AG04449 (cell line): ENCODE results near the gene HSD17B8.

Experiments
- CTCF ChIA-PET: fragments of 350-600 bp; formaldehyde crosslinking; extraction: SDS; loops from one replicate; lab custom pipeline; 2021; ENCODE audit warnings: antibody characterized with exemption; lab: Yijun Ruan, JAX
- POLR2A ChIA-PET: fragments of 400-600, 350-600 bp; formaldehyde crosslinking; extraction: SDS; loops from one replicate; lab custom pipeline; 2020; ENCODE audit warnings: antibody characterized with exemption, inconsistent platforms; lab: Yijun Ruan, JAX
- DNase-seq: peaks from one replicate; pipeline ENCODE4 v3.0.0-alpha.2; 2010; ENCODE audit warnings: low read depth, low spot score
- H3K4me3 ChIP-seq: 2 replicates; pipeline ENCODE4 v1.5.1; 2011; ENCODE audit warnings: low read depth, mild to moderate bottlenecking, control low read depth, low read length
- TF ChIP-seq, protein P1 (sequence below): IDR thresholded peaks from one replicate; pipeline ENCODE4 v1.5.1; 2011; ENCODE audit warnings: mild to moderate bottlenecking, moderate library complexity, low read length, control low read depth, inconsistent platforms; ENCODE audit not compliant: insufficient read depth; ENCODE audit errors: missing control alignments

Gene HSD17B8

DNA sequence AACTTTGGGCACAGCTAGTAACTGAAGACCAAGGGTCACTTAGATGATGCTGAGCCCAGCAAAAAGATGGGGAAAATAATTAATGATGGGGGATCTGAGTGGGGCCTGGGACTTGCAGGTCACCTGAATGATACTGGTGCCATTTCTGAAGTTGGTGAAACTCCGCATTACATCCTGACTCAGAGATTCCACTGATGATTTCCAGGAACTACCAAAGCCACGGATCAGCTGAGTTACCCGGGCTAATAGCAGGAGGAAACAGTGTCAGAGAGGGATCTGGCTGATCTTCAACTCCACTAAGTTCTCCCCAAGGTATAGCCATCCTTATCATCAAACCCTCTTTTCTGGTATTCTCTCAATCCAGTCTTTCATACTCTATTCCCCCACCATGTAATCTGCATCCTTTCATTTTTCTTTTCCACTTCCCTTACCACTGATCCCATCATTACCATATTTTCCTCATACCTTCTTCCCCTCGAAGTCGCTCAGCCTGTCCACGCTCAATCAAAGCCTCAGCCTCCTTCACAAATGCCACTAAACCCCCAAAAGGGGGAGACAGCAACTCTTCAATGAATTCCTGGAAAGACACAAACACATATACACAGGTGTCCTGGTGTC lies 47.0 kb downstream of the HSD17B8 start:
- ChIA-PET POLR2A (interaction anchor here (0.7 to 6.2 kb wide), 6 partner anchors 9 to 280 kb away, joined by 3 to 70 read pairs (median 12); partner anchors contain the start of genes B3GALT4, PFDN6, RING1 and RPS18), CTCF (interaction anchor here (1.1 to 5.3 kb wide), 7 partner anchors 9 to 103 kb away, joined by 3 to 36 read pairs (median 12); partner anchors contain the start of genes RING1, RPS18 and VPS52)
- H3K4me3 ChIP-seq = no peak overlapping the region
- TF ChIP-seq, protein P1, sequence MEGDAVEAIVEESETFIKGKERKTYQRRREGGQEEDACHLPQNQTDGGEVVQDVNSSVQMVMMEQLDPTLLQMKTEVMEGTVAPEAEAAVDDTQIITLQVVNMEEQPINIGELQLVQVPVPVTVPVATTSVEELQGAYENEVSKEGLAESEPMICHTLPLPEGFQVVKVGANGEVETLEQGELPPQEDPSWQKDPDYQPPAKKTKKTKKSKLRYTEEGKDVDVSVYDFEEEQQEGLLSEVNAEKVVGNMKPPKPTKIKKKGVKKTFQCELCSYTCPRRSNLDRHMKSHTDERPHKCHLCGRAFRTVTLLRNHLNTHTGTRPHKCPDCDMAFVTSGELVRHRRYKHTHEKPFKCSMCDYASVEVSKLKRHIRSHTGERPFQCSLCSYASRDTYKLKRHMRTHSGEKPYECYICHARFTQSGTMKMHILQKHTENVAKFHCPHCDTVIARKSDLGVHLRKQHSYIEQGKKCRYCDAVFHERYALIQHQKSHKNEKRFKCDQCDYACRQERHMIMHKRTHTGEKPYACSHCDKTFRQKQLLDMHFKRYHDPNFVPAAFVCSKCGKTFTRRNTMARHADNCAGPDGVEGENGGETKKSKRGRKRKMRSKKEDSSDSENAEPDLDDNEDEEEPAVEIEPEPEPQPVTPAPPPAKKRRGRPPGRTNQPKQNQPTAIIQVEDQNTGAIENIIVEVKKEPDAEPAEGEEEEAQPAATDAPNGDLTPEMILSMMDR = no peak
- no peak for DNase-seq

DNA sequence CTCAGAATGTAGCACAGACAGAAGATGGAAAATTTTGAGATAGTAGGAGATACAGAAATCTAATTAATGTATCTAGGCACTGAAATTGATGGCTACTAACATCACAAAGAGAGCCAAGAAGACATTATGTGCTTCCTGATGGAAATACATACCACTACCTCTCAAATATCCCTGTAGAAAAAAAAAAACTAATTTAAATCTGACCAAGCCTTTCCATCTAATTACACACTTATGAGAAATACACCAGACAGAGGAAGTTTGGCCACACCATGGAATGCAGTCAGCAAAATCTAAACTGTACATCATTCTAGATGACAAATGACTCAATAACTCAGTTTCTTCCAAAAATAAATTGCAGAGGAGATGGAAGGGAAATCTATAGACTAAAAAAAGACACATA lies 48.3 kb downstream of the HSD17B8 start:
- no peak overlapping the region for H3K4me3 ChIP-seq
- no peak for DNase-seq
- TF ChIP-seq, protein P1 = no peak
- ChIA-PET POLR2A (no interaction called here), CTCF (interaction anchor here (0.6 to 1.3 kb wide), 2 partner anchors 11 to 409 kb away, joined by 3 to 4 read pairs; no protein-coding TSS in a partner anchor)

DNA sequence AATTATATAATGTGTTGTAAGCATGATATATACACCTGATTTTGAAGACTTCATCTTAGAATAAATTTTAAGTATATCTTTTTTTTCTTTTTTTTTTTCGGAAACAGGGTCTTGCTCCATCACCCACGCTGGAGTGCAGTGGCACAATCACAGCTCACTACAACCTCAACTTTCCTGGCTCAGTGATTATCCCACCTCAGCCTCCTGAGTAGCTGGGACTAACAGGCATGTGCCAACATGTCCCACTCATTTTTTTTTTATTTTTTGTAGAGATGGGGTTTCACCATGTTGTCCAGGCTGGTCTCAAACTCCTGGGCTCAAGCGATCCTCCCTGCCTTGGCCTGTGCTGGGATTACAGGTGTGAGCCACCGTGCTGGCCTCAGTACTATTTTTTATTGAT lies 50.1 kb downstream of the HSD17B8 start:
- no peak overlapping the region for H3K4me3 ChIP-seq
- ChIA-PET CTCF (interaction anchor here (0.7 to 1.4 kb wide), 3 partner anchors 16 to 121 kb away, joined by 3 to 5 read pairs (median 4); partner anchors contain the start of gene RGL2), POLR2A (interaction anchor here (0.9 kb wide), 1 partner anchor 17 kb away, joined by 3 read pairs; the partner anchor contains the start of genes RPS18 and VPS52)
- TF ChIP-seq, protein P1 = no peak
- no peak for DNase-seq
